Fibroblast of the conjunctiva (primary cell): ENCODE measurements around the gene CPEB1.
"Not testable (repeated sequence)": the region's sequence is repeated elsewhere in the genome, so short reads cannot be mapped to it uniquely, and the experiment has no call there.

ENCODE experiments used
- DNase-seq: peaks from one replicate; pipeline ENCODE4 v3.0.0-alpha.2; 2010; ENCODE audit warnings: low read depth

The CPEB1 gene

DNA sequence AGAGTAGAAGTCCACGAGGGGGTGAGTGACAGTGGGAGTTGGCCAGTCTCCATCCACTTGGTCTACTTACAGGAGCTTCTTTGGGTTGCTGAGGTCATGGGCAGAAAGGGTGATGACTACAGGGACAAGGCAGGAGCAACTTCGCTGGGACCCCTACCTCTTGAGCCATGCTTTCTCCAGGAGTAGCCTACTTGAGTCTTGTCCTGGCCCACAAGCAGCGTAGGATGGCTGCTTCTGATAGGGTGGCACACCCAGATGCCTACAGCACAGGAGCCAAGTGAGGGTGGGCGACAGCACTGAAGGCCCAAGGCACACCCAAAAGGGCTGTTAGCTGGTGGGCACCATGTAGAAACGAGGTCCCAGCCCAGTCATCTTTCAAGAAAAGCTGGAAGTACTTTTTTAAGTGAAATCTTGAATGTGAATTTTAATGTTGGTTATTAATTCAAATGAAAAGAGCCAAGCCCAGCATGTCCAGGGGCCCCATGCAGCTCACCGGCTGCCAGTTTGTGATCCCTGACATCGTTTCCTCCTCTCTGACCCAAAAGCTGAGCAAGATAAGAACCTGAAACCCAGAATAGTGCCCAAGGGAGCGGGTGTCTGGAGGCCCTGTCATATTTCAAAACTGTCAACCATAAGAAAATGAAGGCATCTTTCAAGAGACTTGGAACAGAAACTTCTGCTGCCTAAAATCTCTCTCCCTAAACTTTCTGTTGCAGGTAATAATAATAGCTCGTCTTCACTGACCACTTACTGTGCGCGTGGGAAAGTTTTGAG, 2.2 kb upstream of the CPEB1 start:
- DNase-seq: no peak

GRCh38 chr15:82648257-82649103, 1.3 kb upstream of the CPEB1 start:
- DNase-seq: no peak

DNA sequence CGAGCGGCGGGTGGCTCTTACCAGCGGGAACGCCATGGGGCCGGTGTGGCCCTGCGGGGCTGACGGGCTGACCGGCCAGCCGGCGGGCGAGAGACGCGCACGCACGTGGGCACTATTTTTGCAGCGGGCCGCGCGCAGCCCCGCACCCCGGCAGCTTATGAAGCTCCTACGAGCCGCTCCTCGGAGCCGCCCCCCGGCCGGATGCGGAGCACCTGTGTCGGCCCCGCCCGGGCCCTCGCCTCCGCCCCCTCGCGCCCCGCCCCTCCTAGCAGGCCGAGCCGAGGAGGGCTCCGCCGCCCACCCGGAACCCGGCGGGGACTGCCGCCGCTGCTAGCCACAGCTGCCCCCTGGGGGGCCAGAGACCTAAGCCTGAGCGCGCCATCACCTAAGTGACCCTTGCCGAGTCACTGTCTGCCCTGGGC, 683 bp upstream of the CPEB1 start:
- no peak for DNase-seq

GRCh38 chr15:82646250-82647044, 716 bp downstream of the CPEB1 start:
- DNase-seq: no peak

DNA sequence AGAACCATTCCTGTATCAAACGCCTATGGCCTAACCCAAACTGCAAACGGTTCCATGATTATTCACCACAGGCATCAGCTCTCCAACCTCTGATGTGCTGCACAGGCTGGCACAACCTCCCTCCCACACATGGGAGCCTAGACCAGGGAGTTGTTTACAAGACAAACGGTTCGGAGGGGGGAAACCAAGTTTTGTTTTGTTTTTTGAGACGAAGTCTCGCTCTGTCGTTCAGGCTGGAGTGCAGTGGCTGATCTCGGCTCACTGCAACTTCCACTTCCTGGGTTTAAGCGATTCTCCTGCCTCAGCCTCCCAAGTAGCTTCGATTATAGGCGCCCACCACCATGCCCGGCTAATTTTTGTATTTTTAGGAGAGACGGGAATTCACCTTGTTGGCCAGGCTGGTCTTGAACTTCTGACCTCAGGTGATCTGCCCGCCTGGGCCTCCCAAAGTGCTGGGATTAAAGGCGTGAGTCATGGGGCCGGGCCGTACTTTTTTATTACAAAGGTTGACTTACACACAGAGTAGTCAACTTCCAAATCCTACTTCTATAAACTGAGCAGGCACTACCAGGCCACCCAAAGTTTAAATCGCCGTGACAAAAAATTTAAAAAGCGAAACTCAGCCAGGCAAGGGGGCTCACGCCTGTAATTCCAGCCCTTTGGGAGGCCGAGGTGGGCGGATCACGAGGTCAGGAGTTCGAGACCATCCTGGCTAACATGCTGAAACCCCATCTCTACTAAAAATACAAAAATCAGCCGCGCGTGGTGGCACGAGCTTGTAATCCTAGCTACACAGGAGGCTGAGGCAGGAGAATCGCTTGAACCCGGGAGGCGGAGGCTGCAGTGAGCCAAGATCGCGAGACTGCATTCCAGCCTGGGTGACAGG, 2.0 kb downstream of the CPEB1 start:
- not testable (repeated sequence) for DNase-seq

DNA sequence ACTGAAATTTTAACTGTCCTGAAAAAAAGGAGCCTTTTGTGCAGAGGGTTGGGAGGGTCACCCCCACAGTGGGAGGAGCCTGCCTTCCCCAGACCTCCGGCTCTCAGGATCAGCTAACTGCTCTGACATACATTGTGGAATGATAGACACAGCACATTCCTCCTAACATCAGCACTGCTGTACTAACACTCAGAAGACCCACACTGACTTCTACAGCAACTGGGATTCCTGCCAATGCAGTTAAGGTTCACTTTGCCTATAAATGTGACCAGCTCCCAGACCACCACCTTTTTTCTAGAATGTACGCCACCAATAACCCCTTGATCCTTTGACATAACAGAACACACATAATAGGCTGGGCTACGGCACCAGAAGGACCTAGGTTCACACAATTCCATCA, 3.2 kb downstream of the CPEB1 start:
- DNase-seq: no peak

GRCh38 chr15:82642656-82643055, 4.5 kb downstream of the CPEB1 start:
- DNase-seq: no peak

- DNase-seq: no peak
Measured at GRCh38 chr15:82641129-82641798, 5.9 kb downstream of the CPEB1 start.

- DNase-seq: no peak
Measured at GRCh38 chr15:82640672-82641071, 6.5 kb downstream of the CPEB1 start.

GRCh38 chr15:82635798-82636197, 11.4 kb downstream of the CPEB1 start:
- DNase-seq: no peak

DNA sequence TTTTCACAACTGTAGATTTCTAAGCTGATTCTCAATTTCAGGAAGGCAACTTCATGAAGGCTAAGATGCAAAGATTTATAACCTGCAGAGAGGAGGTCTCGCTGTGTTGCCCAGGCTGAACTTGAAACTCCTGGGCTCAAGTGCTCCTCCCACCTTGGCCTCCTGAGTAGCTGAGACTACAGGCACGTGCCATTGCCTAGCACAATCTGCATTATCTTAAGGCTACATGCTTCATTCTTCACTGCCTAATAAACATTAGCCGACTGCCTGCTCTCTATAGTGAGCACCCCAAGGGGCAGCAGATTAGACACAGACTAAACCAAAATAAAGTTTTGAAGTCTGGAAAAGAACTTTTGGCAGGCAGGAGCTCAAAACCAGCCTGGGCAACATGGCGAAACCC, 17.1 kb downstream of the CPEB1 start:
- DNase-seq: no peak

DNA sequence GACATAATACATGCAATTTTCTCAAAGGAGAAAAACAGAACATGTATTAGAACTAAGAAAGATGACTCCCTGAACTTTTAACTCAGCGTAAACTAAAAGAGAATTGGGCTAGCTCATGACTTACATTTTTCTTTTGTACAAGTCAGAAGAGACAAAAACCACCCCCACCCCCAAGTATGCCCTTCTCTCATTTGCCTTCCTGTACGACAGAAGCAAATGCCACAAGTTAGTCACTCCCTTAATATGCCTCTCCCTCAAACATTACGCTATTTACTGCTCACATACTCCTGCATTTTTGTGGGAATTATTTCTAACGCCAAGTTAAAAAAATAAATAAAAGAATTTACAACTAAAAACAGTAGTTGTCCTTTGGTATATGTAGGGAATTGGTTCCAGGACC, 22.0 kb downstream of the CPEB1 start:
- no peak for DNase-seq

DNA sequence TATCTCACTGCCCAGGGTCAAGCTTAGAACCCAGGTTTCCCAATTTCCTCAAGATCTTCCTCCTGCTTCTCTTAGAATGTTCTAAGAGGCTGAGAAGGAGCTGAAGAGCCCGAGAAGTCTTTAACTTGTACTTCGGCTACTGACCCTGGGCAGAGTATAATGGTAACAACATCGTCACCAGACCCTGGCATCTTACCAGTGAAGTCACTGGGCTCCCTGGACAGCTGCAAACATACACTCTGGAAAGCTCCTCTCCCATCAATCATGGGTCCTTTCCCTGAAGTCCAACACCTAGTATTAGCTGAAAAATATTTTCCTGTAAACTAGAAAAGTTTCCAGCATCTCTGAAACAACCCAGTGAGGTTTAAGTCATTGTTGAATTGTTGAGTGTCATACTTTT, 22.7 kb downstream of the CPEB1 start:
- DNase-seq: no peak

DNA sequence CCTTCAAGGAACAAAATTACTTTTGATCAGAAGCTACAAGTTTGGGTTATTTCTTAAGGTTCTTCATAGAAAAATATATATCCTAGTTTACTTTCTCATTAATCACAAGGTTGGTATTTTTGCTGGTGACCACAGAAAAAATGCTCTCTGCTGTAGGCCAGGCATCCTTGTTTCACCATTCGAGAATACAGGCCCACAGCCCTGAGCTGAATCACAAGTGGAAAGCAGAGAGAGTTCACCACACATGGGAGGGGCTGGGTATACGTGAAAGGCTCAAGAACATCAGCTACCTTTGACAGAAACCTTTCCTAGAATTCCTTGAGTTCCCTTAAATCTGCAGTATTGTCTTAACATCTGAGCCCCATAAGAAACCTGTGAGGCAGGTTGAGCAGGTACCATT, 23.2 kb downstream of the CPEB1 start:
- no peak for DNase-seq

DNA sequence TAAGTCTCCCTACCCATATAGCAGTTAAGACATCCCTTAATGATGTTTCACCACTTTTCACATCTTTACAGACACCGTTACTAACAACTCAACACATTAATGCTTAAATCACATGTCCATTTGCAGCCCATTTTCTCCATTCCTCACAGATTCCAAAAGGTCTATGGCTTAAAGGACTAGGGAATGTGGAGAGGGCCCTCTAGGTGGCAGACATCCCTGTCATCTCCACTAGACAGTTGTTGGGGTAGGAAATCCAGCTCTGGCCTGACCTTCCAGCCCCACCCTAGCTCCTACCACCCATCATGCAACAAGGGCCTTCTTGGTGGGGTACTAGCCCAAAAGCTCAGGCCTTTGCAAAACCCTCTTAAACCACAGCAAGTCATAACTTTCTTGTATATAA, 25.2 kb downstream of the CPEB1 start:
- no peak for DNase-seq

DNA sequence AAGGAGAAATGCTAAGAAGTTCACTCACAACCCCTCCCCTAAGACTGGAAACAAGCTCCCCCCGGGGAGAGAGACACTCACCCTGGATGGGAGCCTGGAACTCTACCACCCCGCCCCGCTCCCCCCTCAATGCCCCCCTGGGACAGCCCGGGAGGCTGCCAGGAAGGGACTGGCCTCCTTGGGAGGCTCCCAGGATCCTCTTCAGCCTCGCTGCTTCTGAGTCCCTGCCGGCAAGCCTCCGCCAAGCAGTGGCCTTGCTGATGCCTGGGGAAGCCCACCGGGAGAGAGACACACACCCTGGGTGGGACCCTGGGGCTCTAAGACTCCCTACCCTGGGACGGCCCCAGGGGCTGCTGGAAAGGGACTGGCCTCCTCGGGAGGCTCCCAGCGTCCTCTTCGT, 33.4 kb downstream of the CPEB1 start:
- no peak for DNase-seq

DNA sequence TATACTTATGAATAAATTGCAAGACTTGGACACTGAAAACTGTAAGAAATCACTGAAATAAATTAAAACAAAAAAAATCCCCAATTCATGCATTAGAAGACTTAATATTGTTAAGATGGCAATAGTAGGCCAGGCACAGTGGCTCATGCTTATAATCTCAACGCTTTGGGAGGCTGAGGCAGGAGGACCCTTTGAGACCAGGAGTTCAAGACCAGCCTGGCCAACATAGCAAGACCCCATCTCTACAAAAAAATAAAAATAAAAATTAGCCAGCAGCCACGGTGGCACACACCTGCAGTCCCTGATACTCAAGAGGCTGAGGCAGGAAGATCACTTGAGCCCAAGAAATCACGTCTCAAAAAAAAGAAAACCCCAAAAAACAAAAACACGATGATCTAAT, 35.8 kb downstream of the CPEB1 start:
- DNase-seq: no peak

- DNase-seq: no peak
Measured at GRCh38 chr15:82602195-82602594, 45.0 kb downstream of the CPEB1 start.

DNA sequence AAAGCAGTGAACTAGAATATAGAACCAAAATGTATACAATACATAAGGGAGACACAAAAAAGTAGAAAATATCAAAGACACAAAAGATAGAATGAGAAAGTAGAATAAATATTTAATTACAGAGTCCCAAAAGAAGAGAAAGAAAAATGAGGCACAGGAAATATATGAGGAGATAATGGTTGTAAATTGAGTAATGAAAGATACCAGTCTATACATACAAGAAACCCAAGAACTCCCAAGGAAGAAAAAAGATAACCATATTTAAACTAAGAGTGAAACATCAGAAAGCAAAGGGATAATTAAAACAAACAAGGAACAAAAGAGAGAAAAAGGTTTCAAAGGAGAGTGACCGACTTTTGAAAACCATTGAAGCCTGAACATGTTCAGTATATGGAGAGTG, 47.3 kb downstream of the CPEB1 start:
- DNase-seq: no peak

- DNase-seq: no peak
Measured at GRCh38 chr15:82597815-82598214, 49.3 kb downstream of the CPEB1 start.

DNA sequence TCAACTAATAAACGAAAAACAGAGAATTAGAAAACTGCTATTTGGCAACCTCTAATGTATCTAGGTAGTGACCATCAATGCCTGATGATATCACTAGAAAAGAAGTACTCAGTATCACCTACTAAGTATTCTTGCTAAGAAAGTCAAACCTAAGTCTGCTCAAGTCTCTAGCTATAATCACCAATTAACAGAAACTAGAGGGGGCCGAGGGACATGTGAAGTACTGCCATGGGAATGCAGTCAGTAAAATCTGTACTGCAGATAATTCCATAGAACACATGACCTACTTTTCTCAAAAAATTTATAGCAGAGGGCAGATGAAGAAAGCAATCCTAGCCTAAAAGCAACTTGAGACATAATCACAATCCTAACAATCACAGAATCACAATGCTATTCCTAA, 51.4 kb downstream of the CPEB1 start:
- DNase-seq: no peak
